Gastroesophageal sphincter (tissue), 4 donors: ENCODE data around the gene TNKS2. TPM values are rescaled to one million over a fixed set of nuclear protein-coding genes. Genes with fewer than 3 reads are reported as not detected.
A peak's percentile ranks its signal among the peaks of the same experiment; 100 is the strongest.

Experiments used
- ATAC-seq: fragments of 150-250 bp; one replicate; pipeline ENCODE4 v1.9.1; 2016; ENCODE audit warnings: mild to moderate bottlenecking, moderate library complexity
- H3K27ac ChIP-seq, 4 donors: fragments of 200-600 bp; sonication (generic) in 3 of 4; 1 replicate in 3 of 4; 2 replicates in 1 of 4; pipeline ENCODE4 v1.5.1; 2016 to 2019
- H3K27me3 ChIP-seq: fragments of 200-600 bp; sonication (generic); one replicate; pipeline ENCODE4 v1.5.1; 2019
- H3K36me3 ChIP-seq, 2 donors: fragments of 200-600 bp; sonication (generic); one replicate each; pipeline ENCODE4 v1.5.1; 2019; ENCODE audit warnings: control low read depth in 1 of 2
- H3K4me1 ChIP-seq, 3 donors: fragments of 200-600 bp; sonication (generic); 1 replicate in 2 of 3; 2 replicates in 1 of 3; pipeline ENCODE4 v1.5.1; 2016 to 2019; ENCODE audit warnings: control low read depth in 2 of 3
- H3K4me3 ChIP-seq, 2 donors: fragments of 200-600 bp; sonication (generic); one replicate each; pipeline ENCODE4 v1.5.1; 2019; ENCODE audit warnings: mild to moderate bottlenecking in 1 of 2, moderate library complexity in 1 of 2
- H3K9me3 ChIP-seq, 3 donors: fragments of 200-600 bp; sonication (generic); one replicate each; pipeline ENCODE4 v1.5.1; 2017 to 2019; ENCODE audit warnings: control low read depth in 2 of 3
- EP300 ChIP-seq: sonication (generic); formaldehyde crosslinking; IDR thresholded peaks from one replicate; pipeline ENCODE4 v1.6.1; 2017; ENCODE audit warnings: antibody characterized with exemption, mild to moderate bottlenecking
- POLR2A ChIP-seq, 2 donors: fragments of 450-650 bp; IDR thresholded peaks; one replicate each; pipeline ENCODE4 v1.6.1; 2017; ENCODE audit warnings: antibody characterized with exemption in 2 of 2, mild to moderate bottlenecking in 2 of 2, moderate library complexity in 1 of 2
- POLR2AphosphoS5 ChIP-seq: sonication (generic); formaldehyde crosslinking; IDR thresholded peaks from one replicate; pipeline ENCODE4 v1.6.1; 2017; ENCODE audit warnings: antibody characterized with exemption
- WGBS, 2 donors: methylation state at CpG; one replicate each; pipeline ENCODE4 v1.1.5; 2018; ENCODE audit warnings: low coverage in 1 of 2; 5-methylcytosine and 5-hydroxymethylcytosine counted together
- total RNA-seq, 4 donors: library from RNA; depleted of rRNA; stranded (reverse); fragments of >200 nt; gene quantifications; one replicate each; pipeline ENCODE4 v1.1.0, GENCODE V29; 2016
- TF ChIP-seq, protein P1 (sequence below), 4 experiments: fragments of 200-600 bp in 2 of 4; fragments of 450-650 bp in 2 of 4; sonication (generic) in 1 of 4; IDR thresholded peaks; one replicate each; pipeline ENCODE4 v1.5.1; 2017 to 2019; ENCODE audit warnings: antibody characterized with exemption in 4 of 4, mild to moderate bottlenecking in 2 of 4, moderate library complexity in 2 of 4

TNKS2 gene
- total RNA-seq, 4 donors from 2014 or later = 40.6 to 49.7 (median 45.6) TPM

DNA sequence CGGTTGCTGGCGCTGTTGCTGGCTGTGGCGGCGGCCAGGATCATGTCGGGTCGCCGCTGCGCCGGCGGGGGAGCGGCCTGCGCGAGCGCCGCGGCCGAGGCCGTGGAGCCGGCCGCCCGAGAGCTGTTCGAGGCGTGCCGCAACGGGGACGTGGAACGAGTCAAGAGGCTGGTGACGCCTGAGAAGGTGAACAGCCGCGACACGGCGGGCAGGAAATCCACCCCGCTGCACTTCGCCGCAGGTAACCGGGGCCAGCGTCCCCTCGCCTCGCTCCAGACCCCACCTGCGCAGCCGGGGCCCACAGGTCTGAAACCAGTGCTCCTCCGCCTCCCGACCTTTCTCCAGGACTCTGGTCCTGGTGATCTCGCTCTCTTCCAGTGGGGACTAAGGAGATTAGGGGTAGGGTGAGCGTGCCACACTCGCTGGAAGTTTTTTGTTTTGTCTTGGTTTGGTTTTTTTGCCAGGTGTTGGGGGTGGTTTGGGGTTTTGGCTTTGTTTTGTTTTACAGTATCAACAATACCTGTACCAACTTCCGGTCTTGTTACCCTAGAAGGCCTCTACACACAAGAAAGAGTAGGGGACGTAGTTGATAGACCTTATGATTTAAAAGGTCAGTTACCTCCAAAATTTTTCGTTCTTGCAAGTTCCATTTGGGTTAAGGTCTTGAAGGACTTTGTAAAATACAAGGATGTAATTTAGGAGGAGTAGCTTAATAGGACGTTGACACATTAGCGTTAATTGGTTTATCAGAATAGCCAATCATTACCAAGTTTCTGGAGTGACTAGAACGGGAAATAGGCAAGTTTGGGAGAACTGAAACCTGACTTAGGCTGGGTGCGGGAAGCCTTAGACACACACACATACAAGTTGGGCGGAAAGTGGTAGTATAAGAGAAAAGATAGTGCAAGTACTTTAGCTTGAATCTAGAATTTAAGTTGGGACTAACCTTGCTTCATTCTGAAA is 704 bp downstream of the TNKS2 start:
- peak; percentile 62 for ATAC-seq
- TF ChIP-seq POLR2A (IDR thresholded peaks at IDR 0.05) (no peak), EP300 (no peak), POLR2AphosphoS5 (peak; percentile 71)
- TF ChIP-seq, protein P1, sequence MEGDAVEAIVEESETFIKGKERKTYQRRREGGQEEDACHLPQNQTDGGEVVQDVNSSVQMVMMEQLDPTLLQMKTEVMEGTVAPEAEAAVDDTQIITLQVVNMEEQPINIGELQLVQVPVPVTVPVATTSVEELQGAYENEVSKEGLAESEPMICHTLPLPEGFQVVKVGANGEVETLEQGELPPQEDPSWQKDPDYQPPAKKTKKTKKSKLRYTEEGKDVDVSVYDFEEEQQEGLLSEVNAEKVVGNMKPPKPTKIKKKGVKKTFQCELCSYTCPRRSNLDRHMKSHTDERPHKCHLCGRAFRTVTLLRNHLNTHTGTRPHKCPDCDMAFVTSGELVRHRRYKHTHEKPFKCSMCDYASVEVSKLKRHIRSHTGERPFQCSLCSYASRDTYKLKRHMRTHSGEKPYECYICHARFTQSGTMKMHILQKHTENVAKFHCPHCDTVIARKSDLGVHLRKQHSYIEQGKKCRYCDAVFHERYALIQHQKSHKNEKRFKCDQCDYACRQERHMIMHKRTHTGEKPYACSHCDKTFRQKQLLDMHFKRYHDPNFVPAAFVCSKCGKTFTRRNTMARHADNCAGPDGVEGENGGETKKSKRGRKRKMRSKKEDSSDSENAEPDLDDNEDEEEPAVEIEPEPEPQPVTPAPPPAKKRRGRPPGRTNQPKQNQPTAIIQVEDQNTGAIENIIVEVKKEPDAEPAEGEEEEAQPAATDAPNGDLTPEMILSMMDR (IDR thresholded peaks at IDR 0.05) = no peak
- Histone ChIP-seq H3K4me1 (peaks cover 0 to 66% (median 12%) of the 10 kb centered on the region in 3 donors), H3K36me3 (peaks cover 0 to 10% of the 10 kb centered on the region in 2 donors), H3K27me3 (no peaks in the 10 kb centered on the region), H3K9me3 (no peaks in the 10 kb centered on the region), H3K27ac (peak overlapping the region; percentile 97 to 98 (median 98)), H3K4me3 (peak overlapping the region; percentile 95 to 97)
- WGBS, 2 donors = 0 to 1% methylated on average over 9 to 12 of the region's 54 CpGs

- peak overlapping the region in 3 of 4 donors; percentile 97 to 98 (median 98) for H3K27ac ChIP-seq
Observed at GRCh38 chr10:91799612-91799975, 1.4 kb downstream of the TNKS2 start.

GRCh38 chr10:91800182-91800581 is 2.0 kb downstream of the TNKS2 start:
- peak overlapping the region; percentile 95 to 97 for H3K4me3 ChIP-seq
- peak overlapping the region in 2 of 4 donors; percentile 97 to 98 for H3K27ac ChIP-seq
- H3K27me3 ChIP-seq = no peaks in the 10 kb centered on the region
- ATAC-seq = no peak
- peaks cover 0 to 77% (median 15%) of the 10 kb centered on the region in 3 donors for H3K4me1 ChIP-seq
- H3K9me3 ChIP-seq = no peaks in the 10 kb centered on the region
- 38 to 48% methylated on average over 5 of the region's 5 CpGs for WGBS, 2 donors
- TF ChIP-seq EP300 (no peak), POLR2AphosphoS5 (no peak), POLR2A (IDR thresholded peaks at IDR 0.05) (no peak)
- TF ChIP-seq, protein P1 (IDR thresholded peaks at IDR 0.05) = no peak
- H3K36me3 ChIP-seq = peaks cover 0 to 10% of the 10 kb centered on the region in 2 donors

More at GRCh38 chr10:91799612-91799975, 1.4 kb downstream of the TNKS2 start:
- TF ChIP-seq EP300 (no peak), POLR2AphosphoS5 (no peak), POLR2A (IDR thresholded peaks at IDR 0.05) (no peak)
- TF ChIP-seq, protein P1 (IDR thresholded peaks at IDR 0.05) = no peak
- Histone ChIP-seq H3K27me3 (no peaks in the 10 kb centered on the region), H3K4me3 (peak overlapping the region; percentile 95 to 97), H3K36me3 (peaks cover 0 to 10% of the 10 kb centered on the region in 2 donors), H3K4me1 (peaks cover 0 to 73% (median 15%) of the 10 kb centered on the region in 3 donors), H3K9me3 (no peaks in the 10 kb centered on the region)
- WGBS, 2 donors = 16 to 21% methylated on average over 4 of the region's 4 CpGs
- ATAC-seq = no peak

DNA sequence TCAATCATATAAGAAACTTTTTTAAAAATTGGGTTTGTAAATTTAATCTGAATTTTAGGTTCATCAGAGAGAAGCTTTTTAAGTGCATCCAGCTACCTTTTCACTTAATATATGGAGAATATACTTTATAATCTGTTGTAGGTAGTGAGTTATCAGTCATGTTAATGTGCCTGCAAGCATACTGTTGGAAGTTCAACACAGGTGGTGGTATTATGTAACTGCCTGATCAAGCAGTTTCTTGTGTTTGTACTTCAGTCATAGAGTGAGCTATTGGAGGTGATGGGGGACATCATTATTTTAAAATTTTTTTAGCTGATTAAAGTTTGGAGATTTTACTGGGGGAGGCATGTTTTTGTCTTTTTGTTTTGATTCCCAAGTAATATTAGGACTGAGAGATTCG is 2.5 kb downstream of the TNKS2 start:
- peak overlapping the region in 1 of 2 donors; percentile 97 for H3K4me3 ChIP-seq
- WGBS, 2 donors = 42 to 75% methylated on average over 1 of the region's 1 CpG

More for the DNA sequence above, 2.5 kb downstream of the TNKS2 start:
- Histone ChIP-seq H3K36me3 (peaks cover 0 to 10% of the 10 kb centered on the region in 2 donors), H3K4me1 (peaks cover 0 to 83% (median 15%) of the 10 kb centered on the region in 3 donors), H3K9me3 (no peaks in the 10 kb centered on the region), H3K27me3 (no peaks in the 10 kb centered on the region), H3K27ac (no peak overlapping the region)
- ATAC-seq = no peak
- TF ChIP-seq POLR2A (IDR thresholded peaks at IDR 0.05) (no peak), POLR2AphosphoS5 (no peak), EP300 (no peak)
- TF ChIP-seq, protein P1 (IDR thresholded peaks at IDR 0.05) = no peak
